Neural cell (in vitro differentiated cells): ENCODE results near the gene GAS7. TPM values are rescaled to one million over a fixed set of nuclear protein-coding genes. Genes with fewer than 3 reads are reported as not detected.
A peak's percentile ranks its signal among the peaks of the same experiment; 100 is the strongest.

Experiments used
- H2AFZ ChIP-seq: fragments of 200-600, 300-800 bp; sonication (generic), shearing (Covaris generic); 2 replicates; pipeline ENCODE4 v1.6.0; 2014; ENCODE audit warnings: low read depth, mild to moderate bottlenecking, antibody characterized with exemption, low read length, moderate library complexity
- H3F3A ChIP-seq: fragments of 200-600 bp; shearing (Covaris generic); 2 replicates; pipeline ENCODE4 v1.6.1; 2016; ENCODE audit warnings: mild to moderate bottlenecking, moderate library complexity, mixed read lengths, antibody characterized with exemption, low read length; ENCODE audit not compliant: insufficient read depth, poor library complexity, severe bottlenecking
- H3K27ac ChIP-seq: fragments of 200-600, 300-800 bp; sonication (generic), shearing (Covaris generic); 2 replicates; pipeline ENCODE4 v1.5.1; 2014; ENCODE audit warnings: mild to moderate bottlenecking, low read length, moderate library complexity
- H3K27me3 ChIP-seq: fragments of 300-800, 200-600 bp; sonication (generic), shearing (Covaris generic); 2 replicates; pipeline ENCODE4 v1.6.0; 2014; ENCODE audit warnings: mild to moderate bottlenecking, low read depth, low read length, moderate library complexity; ENCODE audit not compliant: insufficient read depth
- H3K36me3 ChIP-seq: fragments of 300-800, 200-600 bp; sonication (generic), shearing (Covaris generic); 2 replicates; pipeline ENCODE4 v1.5.1; 2014; ENCODE audit warnings: mild to moderate bottlenecking, antibody characterized with exemption, low read length, moderate library complexity; ENCODE audit not compliant: insufficient read depth
- H3K4me2 ChIP-seq: fragments of 300-800, 200-600 bp; sonication (generic), shearing (Covaris generic); 2 replicates; pipeline ENCODE4 v1.6.0; 2014; ENCODE audit warnings: mild to moderate bottlenecking, low read length
- H3K4me3 ChIP-seq: fragments of 300-800, 200-600 bp; sonication (generic), shearing (Covaris generic); 2 replicates; pipeline ENCODE4 v1.5.1; 2014; ENCODE audit warnings: mild to moderate bottlenecking, low read length, moderate library complexity
- H3K79me2 ChIP-seq: fragments of 200-600 bp; shearing (Covaris generic); replicated peaks from 2 replicates; pipeline ENCODE4 v1.6.0; 2014; ENCODE audit warnings: mild to moderate bottlenecking, low read length, moderate library complexity; ENCODE audit not compliant: insufficient read depth
- H3K9ac ChIP-seq: fragments of 300-800, 200-600 bp; sonication (generic), shearing (Covaris generic); 2 replicates; pipeline ENCODE4 v1.6.1; 2016; ENCODE audit warnings: mild to moderate bottlenecking, low read length, mixed read lengths
- H3K9me2 ChIP-seq: fragments of 200-600 bp; shearing (Covaris generic); 2 replicates; pipeline ENCODE4 v1.6.1; 2016; ENCODE audit warnings: mild to moderate bottlenecking, low read length, mixed read lengths; ENCODE audit not compliant: insufficient read depth
- H3K9me3 ChIP-seq: fragments of 200-600, 300-800 bp; sonication (generic), shearing (Covaris generic); 2 replicates; pipeline ENCODE4 v1.6.1; 2016; ENCODE audit warnings: mild to moderate bottlenecking, mixed run types, low read length, moderate library complexity, mixed read lengths
- H4K20me1 ChIP-seq: fragments of 200-600 bp; shearing (Covaris generic); 2 replicates; pipeline ENCODE4 v1.6.1; 2016; ENCODE audit warnings: mild to moderate bottlenecking, mixed run types; ENCODE audit not compliant: insufficient read depth
- CTCF ChIP-seq: fragments of 450-650 bp; IDR thresholded peaks from 2 replicates; pipeline ENCODE4 v1.5.1; 2014; ENCODE audit warnings: antibody characterized with exemption, mild to moderate bottlenecking, moderate library complexity; ENCODE audit not compliant: poor library complexity, severe bottlenecking
- EP300 ChIP-seq: fragments of 450-650 bp; conservative IDR thresholded peaks from 2 replicates; pipeline ENCODE4 v1.6.1; 2014; ENCODE audit warnings: antibody characterized with exemption, mild to moderate bottlenecking, moderate library complexity; ENCODE audit not compliant: poor library complexity, severe bottlenecking
- EZH2 ChIP-seq: fragments of 200-600, 300-800 bp; shearing (Covaris generic), sonication (generic); IDR thresholded peaks from 2 replicates; pipeline ENCODE4 v1.6.1; 2014; ENCODE audit warnings: antibody characterized with exemption, low read length, borderline replicate concordance, mild to moderate bottlenecking; ENCODE audit not compliant: insufficient read depth, poor library complexity, severe bottlenecking
- MXI1 ChIP-seq: fragments of 450-650 bp; conservative IDR thresholded peaks from 2 replicates; pipeline ENCODE4 v1.6.1; 2014; ENCODE audit warnings: antibody characterized with exemption, mild to moderate bottlenecking; ENCODE audit not compliant: poor library complexity, severe bottlenecking
- POLR2AphosphoS5 ChIP-seq: IDR thresholded peaks from 2 replicates; pipeline ENCODE4 v1.6.1; 2012
- RAD21 ChIP-seq: fragments of 450-650 bp; conservative IDR thresholded peaks from 2 replicates; pipeline ENCODE4 v1.6.1; 2014; ENCODE audit warnings: antibody characterized with exemption, mild to moderate bottlenecking, moderate library complexity
- REST ChIP-seq: IDR thresholded peaks from 2 replicates; pipeline ENCODE4 v1.6.1; 2012; ENCODE audit warnings: borderline replicate concordance
- SMC3 ChIP-seq: fragments of 450-650 bp; conservative IDR thresholded peaks from 2 replicates; pipeline ENCODE4 v1.6.1; 2014; ENCODE audit warnings: antibody characterized with exemption, mild to moderate bottlenecking, moderate library complexity; ENCODE audit not compliant: poor library complexity
- TAF1 ChIP-seq: IDR thresholded peaks from 2 replicates; pipeline ENCODE4 v1.6.1; 2012; ENCODE audit warnings: low read depth
- polyA plus RNA-seq: library from polyadenylated mRNA; depleted of rRNA; stranded (reverse); fragments of >200 nt; gene quantifications from 2 replicates; pipeline ENCODE4 v1.2.3, GENCODE V29; 2014

GAS7 gene
- polyA plus RNA-seq, 1 donor from 2014 or later, result 23.6 TPM

DNA sequence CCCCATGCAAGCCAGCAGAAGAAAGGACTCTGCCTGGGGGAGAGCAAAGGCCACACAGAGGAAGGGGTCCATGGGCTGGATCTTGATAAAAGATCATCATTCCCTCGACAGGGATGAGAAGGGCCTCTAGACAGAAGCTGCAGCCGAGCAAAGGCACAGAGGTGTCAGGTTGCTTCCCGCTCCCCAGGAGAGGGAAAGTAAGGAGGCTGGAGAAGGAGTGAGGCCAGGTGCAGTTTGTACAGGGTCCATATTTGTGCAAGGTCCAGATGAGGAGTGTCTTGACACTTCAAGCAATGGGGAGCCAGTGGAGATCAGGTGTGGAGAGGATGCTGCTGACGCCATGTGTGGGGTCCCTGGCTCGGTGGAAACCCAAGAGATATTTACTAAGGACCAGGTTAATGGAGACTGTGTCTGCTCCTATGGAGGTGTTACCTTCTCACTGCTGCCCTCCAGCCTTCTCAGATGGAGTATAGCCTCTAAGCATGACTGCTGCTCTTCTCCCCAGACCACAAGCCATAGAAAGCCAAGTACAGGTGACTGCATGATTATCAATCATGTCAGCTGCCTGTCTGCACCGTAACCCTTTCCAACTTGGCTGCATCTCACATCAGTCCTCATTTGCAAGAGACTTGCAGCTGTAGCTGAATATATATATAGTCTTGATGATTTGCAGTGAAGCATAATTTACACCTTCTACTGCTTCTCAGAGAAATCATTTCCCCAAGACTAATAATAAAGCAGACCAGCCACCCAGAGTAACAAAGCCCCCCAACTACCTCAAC is 21.1 kb downstream of the GAS7 start:
- no peaks in the 10 kb centered on the region for H3K36me3 ChIP-seq
- peak overlapping the region; percentile 42 for H3K4me3 ChIP-seq
- no peaks in the 10 kb centered on the region for H3F3A ChIP-seq
- peak overlapping the region; percentile 77 for H3K27ac ChIP-seq
- TF ChIP-seq REST (no peak), POLR2AphosphoS5 (no peak), RAD21 (peak; percentile 9), EZH2 (no peak), SMC3 (no peak), EP300 (peak; percentile 20), TAF1 (no peak), CTCF (no peak), MXI1 (no peak)
- H3K9ac ChIP-seq, result peak overlapping the region; percentile 51
- peaks cover 5% of the 10 kb centered on the region for H3K9me3 ChIP-seq
- H4K20me1 ChIP-seq, result no peaks in the 10 kb centered on the region
- H3K79me2 ChIP-seq, result no peaks in the 10 kb centered on the region
- H3K9me2 ChIP-seq, result no peaks in the 10 kb centered on the region
- no peak overlapping the region for H3K4me2 ChIP-seq
- H2AFZ ChIP-seq, result peak overlapping the region; percentile 42
- H3K27me3 ChIP-seq, result no peaks in the 10 kb centered on the region

DNA sequence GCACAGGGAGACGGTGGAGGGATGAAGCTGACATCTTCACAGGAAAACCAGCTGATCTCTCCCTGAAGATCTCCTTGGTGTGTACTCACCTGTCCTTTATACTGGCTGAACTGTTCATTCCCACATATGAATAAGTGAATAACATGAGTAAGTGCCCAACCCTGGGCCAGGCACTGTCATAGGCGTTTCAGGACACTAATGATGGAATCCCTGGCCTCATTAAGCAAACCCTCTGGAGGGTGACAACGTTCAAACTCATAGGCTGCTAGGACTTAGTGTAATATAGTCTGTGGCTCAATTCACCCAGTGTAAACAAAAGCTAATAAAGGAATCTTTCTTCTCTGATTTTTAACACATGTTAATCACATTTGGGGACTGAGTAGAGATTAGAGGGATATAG is 24.5 kb downstream of the GAS7 start:
- peaks cover 5% of the 10 kb centered on the region for H3K9me3 ChIP-seq
- H4K20me1 ChIP-seq, result no peaks in the 10 kb centered on the region
- no peak overlapping the region for H3K9ac ChIP-seq
- H3K36me3 ChIP-seq, result no peaks in the 10 kb centered on the region
- H3F3A ChIP-seq, result no peaks in the 10 kb centered on the region
- no peak for TF ChIP-seq TAF1
- no peak for TF ChIP-seq RAD21
- TF ChIP-seq REST, result no peak
- TF ChIP-seq MXI1, result no peak
- TF ChIP-seq EP300, result no peak
- TF ChIP-seq SMC3, result no peak
- H3K9me2 ChIP-seq, result no peaks in the 10 kb centered on the region
- H3K4me3 ChIP-seq, result no peak overlapping the region
- no peaks in the 10 kb centered on the region for H3K79me2 ChIP-seq
- no peak overlapping the region for H2AFZ ChIP-seq
- no peaks in the 10 kb centered on the region for H3K27me3 ChIP-seq
- H3K4me2 ChIP-seq, result no peak overlapping the region
- H3K27ac ChIP-seq, result no peak overlapping the region
